Epithelial cell of proximal tubule (primary cell): ENCODE measurements around the gene AHCYL2. TPM values are rescaled to one million over a fixed set of nuclear protein-coding genes. Genes with fewer than 3 reads are reported as not detected.

ENCODE experiments used
- DNase-seq: peaks from one replicate; pipeline ENCODE4 v3.0.0-alpha.2; 2011; ENCODE audit warnings: low read depth
- H3K4me3 ChIP-seq: 2 replicates; pipeline ENCODE4 v1.5.1; 2011; ENCODE audit warnings: low read depth, mild to moderate bottlenecking, low read length
- CTCF ChIP-seq: conservative IDR thresholded peaks from 2 replicates; pipeline ENCODE4 v1.5.1; 2012; ENCODE audit warnings: low read depth, mild to moderate bottlenecking, low read length
- total RNA-seq: library from RNA; depleted of rRNA; stranded (reverse); fragments of >200 nt; gene quantifications from 2 replicates; pipeline ENCODE4 v1.2.3, GENCODE V29; 2015

AHCYL2 gene
- total RNA-seq, 1 donor from 2014 or later: 7.0 TPM

DNA sequence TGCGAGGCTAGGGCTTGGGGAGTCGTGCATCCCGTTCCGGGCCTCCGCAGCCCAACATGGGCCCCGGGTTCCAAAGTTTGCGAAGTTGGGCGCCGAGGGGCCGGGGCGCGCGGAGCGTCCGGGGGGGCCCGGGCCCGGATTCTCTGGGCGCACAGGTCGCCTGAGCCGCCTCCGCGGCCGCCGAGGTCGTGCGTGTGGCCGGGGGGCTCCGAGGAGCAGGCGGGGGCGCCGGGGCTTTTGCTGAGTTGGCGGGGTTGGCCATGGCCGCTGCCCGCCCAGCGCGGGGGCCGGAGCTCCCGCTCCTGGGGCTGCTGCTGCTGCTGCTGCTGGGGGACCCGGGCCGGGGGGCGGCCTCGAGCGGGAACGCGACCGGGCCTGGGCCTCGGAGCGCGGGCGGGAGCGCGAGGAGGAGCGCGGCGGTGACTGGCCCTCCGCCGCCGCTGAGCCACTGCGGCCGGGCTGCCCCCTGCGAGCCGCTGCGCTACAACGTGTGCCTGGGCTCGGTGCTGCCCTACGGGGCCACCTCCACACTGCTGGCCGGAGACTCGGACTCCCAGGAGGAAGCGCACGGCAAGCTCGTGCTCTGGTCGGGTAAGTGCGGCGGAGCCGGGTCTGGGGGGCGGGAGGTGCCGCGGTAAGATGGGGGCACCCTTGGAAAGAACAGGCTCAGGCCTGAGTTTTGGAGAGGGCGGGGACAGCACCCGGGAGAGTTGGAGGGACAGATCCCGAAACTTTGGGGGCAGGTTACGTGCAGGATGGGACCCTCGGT lies 35.8 kb upstream of the AHCYL2 start:
- H3K4me3 ChIP-seq: peak overlapping the region; percentile 61
- DNase-seq: no peak
- no peak for TF ChIP-seq CTCF

GRCh38 chr7:129189661-129190310 lies 35.0 kb upstream of the AHCYL2 start:
- no peak for TF ChIP-seq CTCF
- H3K4me3 ChIP-seq: peak overlapping the region; percentile 61
- no peak for DNase-seq

GRCh38 chr7:129191272-129191671 lies 33.6 kb upstream of the AHCYL2 start:
- H3K4me3 ChIP-seq: no peak overlapping the region
- no peak for DNase-seq
- TF ChIP-seq CTCF: no peak

DNA sequence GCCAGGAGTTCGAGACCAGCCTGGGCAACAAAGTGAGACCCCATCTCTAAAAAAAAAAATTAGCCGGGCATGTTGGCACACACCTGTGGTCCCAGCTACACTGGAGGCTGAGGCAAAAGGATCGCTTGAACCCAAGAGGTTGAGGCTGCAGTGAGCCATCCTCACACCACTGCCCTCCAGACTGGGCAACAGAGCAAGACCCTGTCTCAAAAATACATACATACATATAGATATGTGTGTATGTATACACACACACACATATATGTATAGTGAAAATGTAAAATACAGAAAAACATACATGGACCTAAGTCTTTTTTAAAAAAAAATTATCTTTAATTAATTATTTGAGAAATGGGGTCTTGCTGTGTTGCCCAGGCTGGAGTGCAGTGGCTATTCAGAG lies 30.9 kb upstream of the AHCYL2 start:
- no peak for DNase-seq
- TF ChIP-seq CTCF: no peak
- H3K4me3 ChIP-seq: no peak overlapping the region

- TF ChIP-seq CTCF: no peak
- no peak overlapping the region for H3K4me3 ChIP-seq
- no peak for DNase-seq
Measured at GRCh38 chr7:129197771-129198170, 27.1 kb upstream of the AHCYL2 start.

DNA sequence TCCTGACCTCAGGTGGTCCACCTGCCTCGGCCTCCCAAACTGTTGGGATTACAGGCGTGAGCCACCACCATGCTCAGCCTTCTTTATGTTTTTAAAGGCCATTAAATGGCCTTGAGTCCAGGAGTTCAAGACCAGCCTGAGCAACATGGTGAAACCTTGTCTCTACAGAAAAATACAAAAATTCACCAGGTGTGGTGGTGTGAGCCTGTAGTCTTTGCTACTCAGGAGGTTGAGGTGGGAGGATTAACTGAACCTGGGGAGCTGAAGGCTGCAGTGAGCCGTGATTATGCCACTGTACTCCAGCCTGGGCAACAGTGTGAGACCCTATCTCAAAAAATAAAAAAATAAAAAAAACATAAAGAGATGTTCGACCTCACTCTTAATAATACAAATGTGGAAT lies 25.4 kb upstream of the AHCYL2 start:
- DNase-seq: no peak
- TF ChIP-seq CTCF: no peak
- H3K4me3 ChIP-seq: no peak overlapping the region
